ENCODE measurements around the gene AGAP4.
"Not testable (repeated sequence)": the region's sequence is repeated elsewhere in the genome, so short reads cannot be mapped to it uniquely, and the experiment has no call there.

The AGAP4 gene

DNA sequence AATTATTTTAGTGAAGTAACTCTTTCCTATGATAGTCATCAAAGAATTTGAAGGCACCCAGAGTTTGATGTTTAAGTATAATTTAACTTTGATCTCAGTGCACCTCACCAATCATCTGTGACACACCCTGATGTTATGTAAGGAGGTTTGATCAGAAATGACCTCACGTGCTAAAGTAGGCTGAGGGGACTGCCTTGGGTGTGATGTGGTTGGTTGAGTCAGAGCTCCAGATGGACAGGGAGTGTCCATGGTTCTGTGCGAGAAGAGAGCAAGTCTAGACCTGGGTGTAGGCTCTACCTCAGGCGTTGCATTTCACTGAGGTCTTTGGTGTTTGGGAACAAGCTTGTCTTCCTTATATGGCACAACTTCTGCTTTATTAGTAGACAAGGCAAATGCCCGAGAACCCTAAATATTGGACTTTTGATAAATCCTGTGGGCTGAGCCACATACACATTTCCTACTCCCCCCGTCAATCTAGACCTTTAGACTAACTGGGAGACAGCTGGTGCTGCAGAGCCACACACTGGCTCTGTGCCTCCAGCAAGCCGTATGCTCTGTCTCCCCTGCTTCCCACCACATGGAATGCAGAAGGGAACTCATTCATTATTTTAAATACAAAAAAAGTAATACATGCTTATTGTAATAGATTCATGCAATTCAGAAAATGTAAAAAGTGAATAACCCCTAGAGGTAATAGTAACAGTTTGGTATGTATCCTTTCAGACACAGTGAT, 56.4 kb downstream of the AGAP4 start:
- DNase-seq (ENCODE audit: low spot score): not testable (repeated sequence)

GRCh38 chr10:45789991-45790390, 57.3 kb downstream of the AGAP4 start:
- not testable (repeated sequence) for DNase-seq (ENCODE audit: low spot score)

- not testable (repeated sequence) for DNase-seq (ENCODE audit: low spot score)
These were observed 60.0 kb downstream of the AGAP4 start for GRCh38 chr10:45787212-45787741.

DNA sequence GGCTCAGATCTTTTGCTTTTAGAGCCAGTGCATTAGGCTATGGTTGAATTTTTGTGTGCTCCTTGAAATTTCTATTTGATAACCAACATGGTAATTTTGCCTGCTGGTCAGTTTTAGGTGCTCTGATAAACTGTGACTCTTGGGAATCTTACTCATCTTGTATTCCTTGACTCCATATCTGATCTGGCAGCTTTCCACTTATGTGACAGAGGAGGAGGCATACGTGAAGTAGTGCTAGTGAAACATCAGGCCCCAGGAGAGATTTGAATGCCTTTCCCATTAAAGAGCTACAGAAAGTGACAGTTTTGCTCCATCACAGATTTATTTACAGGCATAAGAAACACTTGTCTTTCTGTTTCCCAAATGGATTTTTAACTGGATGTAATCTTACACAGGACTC, 61.1 kb downstream of the AGAP4 start:
- not testable (repeated sequence) for DNase-seq (ENCODE audit: low spot score)

Measured in iPS-NIHi11 (cell line).